GM12878 (cell line): ENCODE measurements around the gene C1orf74. TPM values are rescaled to one million over a fixed set of nuclear protein-coding genes. Genes with fewer than 3 reads are reported as not detected.
A peak's percentile ranks its signal among the peaks of the same experiment; 100 is the strongest.

Source experiments
- ATAC-seq: fragments of 200-7000 bp; cut with Tn5 transposase; 3 replicates; pipeline ENCODE4 v1.9.1; 2020; ENCODE audit warnings: mild to moderate bottlenecking, moderate library complexity
- BruUV-seq: library from RNA; stranded (reverse); fragments of 400-500 nt; replicated peaks from 2 replicates; lab custom pipeline; 2021; lab: Mats Ljungman, UMichigan
- CTCF ChIA-PET: fragments of 300-600 bp; sonication (Branson Sonifier 250); formaldehyde crosslinking; extraction: SDS; loops from one replicate; lab custom pipeline; 2021; ENCODE audit warnings: inconsistent platforms; lab: Yijun Ruan, JAX
- POLR2A ChIA-PET: fragments of 350-600 bp; formaldehyde crosslinking; extraction: SDS; loops from one replicate; lab custom pipeline; 2021; ENCODE audit warnings: inconsistent platforms; lab: Charles Lee
- RAD21 ChIA-PET: fragments of 300-600 bp; sonication (Branson Sonifier 250); formaldehyde crosslinking; loops from one replicate; lab custom pipeline; 2023; ENCODE audit warnings: antibody characterized with exemption; ENCODE audit not compliant: unreplicated experiment; lab: Charles Lee
- SMC1A ChIA-PET: fragments of 300-600 bp; sonication (Branson Sonifier 250); formaldehyde crosslinking; loops from one replicate; lab custom pipeline; 2023; ENCODE audit not compliant: unreplicated experiment, uncharacterized antibody; lab: Charles Lee
- DNase-seq: peaks from one replicate; pipeline ENCODE4 v3.0.0-alpha.2; 2011; ENCODE audit warnings: low read depth, low spot score
- FAIRE-seq: peaks from 3 replicates; lab custom pipeline; 2011; peaks lifted over from hg19 to GRCh38; lab: Jason Lieb, UNC
- H2AFZ ChIP-seq: 2 replicates; pipeline ENCODE4 v1.6.0; 2011; ENCODE audit warnings: low read depth, low read length, control low read depth; ENCODE audit not compliant: control insufficient read depth
- H3K27ac ChIP-seq: 2 replicates; pipeline ENCODE4 v1.5.1; 2011; ENCODE audit warnings: control low read depth; ENCODE audit not compliant: control insufficient read depth, insufficient read depth
- H3K27me3 ChIP-seq, 2 experiments: replicated peaks in 1 of 2; 2 replicates each; pipeline versions ENCODE4 v1.6.0 to v1.6.1; 2011; ENCODE audit warnings: low read length in 1 of 2; ENCODE audit not compliant: control insufficient read depth in 2 of 2, insufficient read depth in 2 of 2
- H3K36me3 ChIP-seq, 2 experiments: 2 replicates each; pipeline ENCODE4 v1.5.1; 2011; ENCODE audit warnings: low read length in 1 of 2; ENCODE audit not compliant: control insufficient read depth in 2 of 2, insufficient read depth in 2 of 2
- H3K4me1 ChIP-seq: 2 replicates; pipeline ENCODE4 v1.6.1; 2011; ENCODE audit warnings: mild to moderate bottlenecking, low read length, moderate library complexity, mixed read lengths; ENCODE audit not compliant: control insufficient read depth, insufficient read depth
- H3K4me2 ChIP-seq: 2 replicates; pipeline ENCODE4 v1.6.0; 2011; ENCODE audit warnings: control low read depth; ENCODE audit not compliant: control insufficient read depth, insufficient read depth
- H3K4me3 ChIP-seq: fragments of 200-600 bp; sonication (generic); 2 replicates; pipeline ENCODE4 v1.5.1; 2016
- H3K79me2 ChIP-seq: 2 replicates; pipeline ENCODE4 v1.6.0; 2011; ENCODE audit warnings: low read length; ENCODE audit not compliant: control insufficient read depth, insufficient read depth
- H3K9ac ChIP-seq: 2 replicates; pipeline ENCODE4 v1.8.0; 2011; ENCODE audit warnings: low read length, control low read depth, mixed read lengths; ENCODE audit not compliant: control insufficient read depth, insufficient read depth
- H3K9me3 ChIP-seq: replicated peaks from 3 replicates; pipeline ENCODE4 v1.5.1; 2011; ENCODE audit warnings: mild to moderate bottlenecking, low read length; ENCODE audit not compliant: control insufficient read depth, insufficient read depth
- H4K20me1 ChIP-seq: 2 replicates; pipeline ENCODE4 v1.6.0; 2011; ENCODE audit not compliant: control insufficient read depth, insufficient read depth
- BHLHE40 ChIP-seq, 2 experiments: fragments of 450-650 bp in 1 of 2; IDR thresholded peaks; 2 replicates each; pipeline ENCODE4 v1.6.1; 2011 to 2017; ENCODE audit warnings: low read depth in 2 of 2, borderline replicate concordance in 1 of 2, improper control_type of control experiment in 1 of 2, low read length in 1 of 2, mild to moderate bottlenecking in 1 of 2
- CREB1 ChIP-seq: IDR thresholded peaks from 2 replicates; pipeline ENCODE4 v1.6.1; 2012; ENCODE audit warnings: low read depth, mild to moderate bottlenecking, inconsistent platforms
- EED ChIP-seq: sonication (generic); IDR thresholded peaks from 2 replicates; pipeline ENCODE4 v1.6.1; 2016; ENCODE audit warnings: antibody characterized with exemption, low read depth
- FOS ChIP-seq: IDR thresholded peaks from 3 replicates; pipeline ENCODE4 v1.6.1; 2011; ENCODE audit warnings: borderline replicate concordance; ENCODE audit not compliant: insufficient read length; ENCODE audit errors: extremely low read depth
- JUND ChIP-seq: IDR thresholded peaks from 2 replicates; pipeline ENCODE4 v1.6.1; 2012; ENCODE audit warnings: low read depth, mild to moderate bottlenecking, low read length, improper control_type of control experiment, moderate library complexity
- RCOR1 ChIP-seq: conservative IDR thresholded peaks from 2 replicates; pipeline ENCODE4 v1.6.1; 2012; ENCODE audit warnings: low read depth, low read length, improper control_type of control experiment
- RUNX3 ChIP-seq: IDR thresholded peaks from 2 replicates; pipeline ENCODE4 v1.6.1; 2012; ENCODE audit warnings: low read length, inconsistent platforms
- SMAD5 ChIP-seq: IDR thresholded peaks from 2 replicates; pipeline ENCODE4 v1.6.1; 2016; ENCODE audit warnings: antibody characterized with exemption, low read depth
- ZNF622 ChIP-seq: fragments of 450-650 bp; IDR thresholded peaks from 2 replicates; pipeline ENCODE4 v1.6.1; 2017; ENCODE audit warnings: mild to moderate bottlenecking, inconsistent platforms
- WGBS: methylation state at CpG from one replicate; pipeline ENCODE4 v1.1.6; 2016; ENCODE audit warnings: low lambda C conversion rate; ENCODE audit not compliant: insufficient replicate concordance, insufficient coverage; ENCODE audit errors: missing lambda C conversion rate; 5-methylcytosine and 5-hydroxymethylcytosine counted together
- in situ Hi-C: fragments of 300-500 bp; cut with MboI; formaldehyde crosslinking; loops from 9 replicates; pipeline ENCODE4 v1.14.3; 2018; ENCODE audit warnings: mixed read lengths
- intact Hi-C: fragments of 100-400 bp; cut with micrococcal nuclease; formaldehyde crosslinking; loops from one replicate; pipeline ENCODE4 v1.14.2; 2022; ENCODE audit not compliant: unreplicated experiment
- polyA plus RNA-seq, 11 experiments: library from polyadenylated mRNA; depleted of rRNA in 4 of 11; unstranded in 6 of 11; stranded (reverse) in 5 of 11; fragments of >200 nt; fragmentation: Nextera tagmentation in 4 of 11; fragmentation: Illumina TruSeq in 1 of 11; extraction: Ambion mirVana in 4 of 11; extraction: Trizol in 1 of 11; gene quantifications; 1 replicate in 1 of 11; 2 replicates in 10 of 11; pipeline versions ENCODE4 v1.2.1 to v1.2.3, GENCODE V29; 2011 to 2016; ENCODE audit warnings: inconsistent platforms in 2 of 11, missing spikeins in 2 of 11, low read depth in 1 of 11
- total RNA-seq, 4 experiments: library from RNA; depleted of rRNA in 3 of 4; stranded (reverse); fragments of >200 nt in 3 of 4; fragmentation: Illumina TruSeq in 1 of 4; extraction: Trizol in 1 of 4; gene quantifications; 2 replicates each; pipeline versions ENCODE4 v1.2.1 to v1.2.3, GENCODE V29; 2013 to 2021
- TF ChIP-seq, protein P1 (sequence below): fragments of 450-650 bp; IDR thresholded peaks from 2 replicates; pipeline ENCODE4 v1.6.1; 2017; ENCODE audit warnings: mild to moderate bottlenecking, moderate library complexity
- TF ChIP-seq, protein P2 (sequence below): IDR thresholded peaks from 2 replicates; pipeline ENCODE4 v1.6.1; 2011; ENCODE audit warnings: low read depth, mild to moderate bottlenecking, low read length, moderate library complexity, borderline replicate concordance; ENCODE audit errors: extremely low read depth

The C1orf74 gene
- total and polyA plus RNA-seq, 10 of the 15 experiments (the other 5 are each of a cell fraction or from before 2014, with no cell fraction given): 3.1 to 5.5 (median 3.6) TPM

DNA sequence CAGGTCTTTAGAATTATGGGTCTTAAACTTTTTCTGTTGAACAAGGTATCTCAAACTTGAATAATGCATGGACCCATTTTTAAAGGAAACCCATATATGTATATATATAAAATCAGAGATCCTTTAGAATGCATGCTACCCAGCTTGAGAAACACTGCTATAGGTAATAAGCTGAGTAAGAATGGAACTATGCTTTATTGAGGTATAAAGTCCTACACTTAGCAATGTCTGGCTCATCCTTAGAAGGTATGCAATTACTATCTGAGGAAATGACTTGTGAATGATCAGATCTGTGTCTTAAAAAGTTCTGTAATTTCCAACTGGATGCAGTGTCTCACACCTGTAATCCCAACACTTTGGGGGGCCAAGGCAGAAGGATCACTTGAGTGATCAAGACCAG is 17.3 kb downstream of the C1orf74 start (continued):
- TF ChIP-seq RCOR1 (no peak), FOS (no peak), EED (no peak), JUND (no peak), ZNF622 (no peak)
- TF ChIP-seq, protein P1, sequence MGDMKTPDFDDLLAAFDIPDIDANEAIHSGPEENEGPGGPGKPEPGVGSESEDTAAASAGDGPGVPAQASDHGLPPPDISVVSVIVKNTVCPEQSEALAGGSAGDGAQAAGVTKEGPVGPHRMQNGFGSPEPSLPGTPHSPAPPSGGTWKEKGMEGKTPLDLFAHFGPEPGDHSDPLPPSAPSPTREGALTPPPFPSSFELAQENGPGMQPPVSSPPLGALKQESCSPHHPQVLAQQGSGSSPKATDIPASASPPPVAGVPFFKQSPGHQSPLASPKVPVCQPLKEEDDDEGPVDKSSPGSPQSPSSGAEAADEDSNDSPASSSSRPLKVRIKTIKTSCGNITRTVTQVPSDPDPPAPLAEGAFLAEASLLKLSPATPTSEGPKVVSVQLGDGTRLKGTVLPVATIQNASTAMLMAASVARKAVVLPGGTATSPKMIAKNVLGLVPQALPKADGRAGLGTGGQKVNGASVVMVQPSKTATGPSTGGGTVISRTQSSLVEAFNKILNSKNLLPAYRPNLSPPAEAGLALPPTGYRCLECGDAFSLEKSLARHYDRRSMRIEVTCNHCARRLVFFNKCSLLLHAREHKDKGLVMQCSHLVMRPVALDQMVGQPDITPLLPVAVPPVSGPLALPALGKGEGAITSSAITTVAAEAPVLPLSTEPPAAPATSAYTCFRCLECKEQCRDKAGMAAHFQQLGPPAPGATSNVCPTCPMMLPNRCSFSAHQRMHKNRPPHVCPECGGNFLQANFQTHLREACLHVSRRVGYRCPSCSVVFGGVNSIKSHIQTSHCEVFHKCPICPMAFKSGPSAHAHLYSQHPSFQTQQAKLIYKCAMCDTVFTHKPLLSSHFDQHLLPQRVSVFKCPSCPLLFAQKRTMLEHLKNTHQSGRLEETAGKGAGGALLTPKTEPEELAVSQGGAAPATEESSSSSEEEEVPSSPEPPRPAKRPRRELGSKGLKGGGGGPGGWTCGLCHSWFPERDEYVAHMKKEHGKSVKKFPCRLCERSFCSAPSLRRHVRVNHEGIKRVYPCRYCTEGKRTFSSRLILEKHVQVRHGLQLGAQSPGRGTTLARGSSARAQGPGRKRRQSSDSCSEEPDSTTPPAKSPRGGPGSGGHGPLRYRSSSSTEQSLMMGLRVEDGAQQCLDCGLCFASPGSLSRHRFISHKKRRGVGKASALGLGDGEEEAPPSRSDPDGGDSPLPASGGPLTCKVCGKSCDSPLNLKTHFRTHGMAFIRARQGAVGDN: no peak
- TF ChIP-seq, protein P2, sequence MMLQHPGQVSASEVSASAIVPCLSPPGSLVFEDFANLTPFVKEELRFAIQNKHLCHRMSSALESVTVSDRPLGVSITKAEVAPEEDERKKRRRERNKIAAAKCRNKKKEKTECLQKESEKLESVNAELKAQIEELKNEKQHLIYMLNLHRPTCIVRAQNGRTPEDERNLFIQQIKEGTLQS: no peak

DNA sequence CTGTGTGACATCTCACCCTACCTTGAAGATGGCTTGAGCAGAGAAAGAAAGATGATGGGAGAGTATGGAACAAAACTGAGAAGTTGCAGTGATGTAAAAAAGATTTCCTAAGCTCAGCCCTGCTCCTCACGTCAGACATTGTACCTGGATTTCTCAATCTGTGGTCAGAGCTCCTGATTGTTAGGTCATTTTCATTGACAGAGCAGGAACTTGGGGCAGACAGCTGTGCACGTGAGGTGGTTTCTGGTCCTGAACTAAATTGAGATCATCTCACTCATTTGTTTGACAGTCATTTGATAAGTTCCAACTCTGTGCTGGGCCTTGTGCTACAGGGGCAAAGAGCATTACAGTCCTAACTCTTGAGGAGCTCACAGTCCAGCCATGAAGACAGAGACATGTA is 18.3 kb downstream of the C1orf74 start:
- Histone ChIP-seq H3K27ac (no peak overlapping the region), H4K20me1 (no peaks in the 10 kb centered on the region), H3K9ac (no peak overlapping the region), H3K36me3 (peaks cover 8 to 19% of the 10 kb centered on the region in 2 experiments), H3K4me1 (peaks cover 34% of the 10 kb centered on the region), H3K9me3 (no peaks in the 10 kb centered on the region), H2AFZ (no peak overlapping the region), H3K4me3 (no peak overlapping the region), H3K4me2 (no peak overlapping the region), H3K79me2 (peaks cover 16% of the 10 kb centered on the region), H3K27me3 (no peaks in the 10 kb centered on the region)
- TF ChIP-seq SMAD5 (no peak), RUNX3 (peak; percentile 33; the same call in 1 of the 2 replicates), CREB1 (peak; percentile 36; the same call in 1 of the 2 replicates), BHLHE40 (IDR thresholded peaks at IDR 0.05; ENCODE audit: borderline replicate concordance in 1 of 2, low read depth in 2 of 2, low read length in 1 of 2) (peak; percentile 72 to 80)
- in situ Hi-C loops: no loop called here
- DNase-seq: no peak
- ChIA-PET CTCF (interaction anchor here (0.9 to 5.8 kb wide), 5 partner anchors 9 to 200 kb away, joined by 4 to 117 read pairs (median 55); partner anchors contain the start of gene TRAF3IP3), SMC1A (interaction anchor here (0.9 to 5.6 kb wide), 6 partner anchors 9 to 71 kb away, joined by 3 to 282 read pairs (median 6); partner anchors contain the start of gene TRAF3IP3), POLR2A (interaction anchor here (0.9 to 5.2 kb wide), 5 partner anchors 10 to 91 kb away, joined by 3 to 107 read pairs (median 5); partner anchors contain the start of genes C1orf74, G0S2 and TRAF3IP3), RAD21 (interaction anchor here (1.0 to 5.4 kb wide), 7 partner anchors 9 to 197 kb away, joined by 3 to 188 read pairs (median 6); partner anchors contain the start of genes C1orf74 and TRAF3IP3)
- 0% methylated on average over 2 of the region's 2 CpGs for WGBS
- intact Hi-C loops: no loop called here
- no peak for ATAC-seq
- no peak for FAIRE-seq
- no TSS peak for BruUV-seq
